HG03103 (cell line): ENCODE data around the gene DGCR2.
"Not testable (repeated sequence)": the region's sequence is repeated elsewhere in the genome, so short reads cannot be mapped to it uniquely, and the experiment has no call there.

ENCODE experiments used
- ATAC-seq: cut with Tn5 transposase; IDR thresholded peaks from one replicate; pipeline ENCODE4 v1.9.1; 2021; ENCODE audit warnings: low read depth; ENCODE audit not compliant: unreplicated experiment

Gene DGCR2

DNA sequence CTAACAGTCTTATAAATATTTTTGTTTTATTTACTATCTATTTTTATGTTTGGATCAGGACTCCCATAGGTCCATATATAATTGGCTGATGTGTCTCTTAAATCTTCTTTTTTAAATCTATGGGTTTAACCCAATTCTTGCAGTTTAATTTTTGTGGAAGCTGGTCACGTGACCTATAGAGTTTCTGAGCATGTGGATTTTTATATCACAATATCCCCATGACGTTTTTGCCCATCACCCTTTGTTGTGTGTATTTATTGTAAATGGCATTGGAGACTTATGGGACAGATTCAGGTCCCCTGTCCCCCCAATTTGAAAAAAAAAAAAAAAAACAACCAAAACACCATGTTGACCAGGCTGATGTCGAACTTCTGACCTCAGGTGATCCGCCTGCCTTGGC, 107.3 kb downstream of the DGCR2 start:
- no peak for ATAC-seq

DNA sequence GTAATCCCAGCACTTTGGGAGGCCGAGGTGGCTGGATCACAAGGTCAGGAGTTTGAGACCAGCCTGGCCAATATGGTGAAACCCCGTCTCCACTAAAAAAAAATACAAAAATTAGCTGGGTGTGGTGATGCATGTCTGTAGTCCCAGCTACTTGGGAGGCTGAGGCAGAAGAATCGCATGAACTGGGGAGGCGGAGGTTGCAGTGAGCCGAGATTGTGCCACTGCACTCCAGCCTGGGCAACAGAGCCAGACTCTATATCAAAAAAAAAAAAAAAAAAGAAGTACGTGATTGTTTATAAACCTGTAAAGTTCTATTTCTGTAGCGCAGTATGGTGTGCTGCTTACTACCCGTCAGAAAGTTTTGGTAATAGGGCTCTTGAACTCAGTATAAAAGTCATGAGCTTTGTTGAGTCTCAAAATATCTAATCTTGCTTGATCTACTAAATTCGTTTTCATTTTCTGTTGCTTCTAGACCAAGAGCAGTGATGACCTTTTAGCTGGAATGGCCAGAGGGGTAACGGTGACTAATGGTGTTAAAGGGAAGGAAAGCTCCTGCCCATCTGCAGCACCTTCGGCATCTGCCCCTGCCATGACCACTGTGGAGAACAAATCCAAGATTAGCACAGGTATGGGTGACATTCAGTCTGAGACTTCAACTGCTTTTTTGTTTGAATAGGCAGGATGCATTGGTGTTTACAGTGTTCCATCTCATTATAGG, 108.2 kb downstream of the DGCR2 start:
- ATAC-seq = not testable (repeated sequence)

DNA sequence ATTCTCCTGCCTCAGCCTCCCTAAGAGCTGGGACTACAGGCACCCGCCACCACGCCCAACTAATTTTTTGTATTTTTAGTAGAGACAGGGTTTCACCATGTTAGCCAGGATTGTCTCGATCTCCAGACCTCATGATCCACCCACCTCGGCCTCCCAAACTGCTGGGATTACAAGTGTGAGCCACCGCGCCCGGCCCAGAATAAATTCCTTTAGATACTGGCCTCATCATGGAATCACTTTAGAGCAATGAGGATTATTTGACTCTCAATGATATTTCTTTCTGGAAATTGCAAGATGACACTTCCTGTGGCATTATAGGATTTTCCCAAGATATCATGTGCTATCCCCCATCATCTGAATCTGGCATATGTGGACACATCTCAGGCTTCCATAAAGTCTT, 108.8 kb downstream of the DGCR2 start:
- not testable (repeated sequence) for ATAC-seq

DNA sequence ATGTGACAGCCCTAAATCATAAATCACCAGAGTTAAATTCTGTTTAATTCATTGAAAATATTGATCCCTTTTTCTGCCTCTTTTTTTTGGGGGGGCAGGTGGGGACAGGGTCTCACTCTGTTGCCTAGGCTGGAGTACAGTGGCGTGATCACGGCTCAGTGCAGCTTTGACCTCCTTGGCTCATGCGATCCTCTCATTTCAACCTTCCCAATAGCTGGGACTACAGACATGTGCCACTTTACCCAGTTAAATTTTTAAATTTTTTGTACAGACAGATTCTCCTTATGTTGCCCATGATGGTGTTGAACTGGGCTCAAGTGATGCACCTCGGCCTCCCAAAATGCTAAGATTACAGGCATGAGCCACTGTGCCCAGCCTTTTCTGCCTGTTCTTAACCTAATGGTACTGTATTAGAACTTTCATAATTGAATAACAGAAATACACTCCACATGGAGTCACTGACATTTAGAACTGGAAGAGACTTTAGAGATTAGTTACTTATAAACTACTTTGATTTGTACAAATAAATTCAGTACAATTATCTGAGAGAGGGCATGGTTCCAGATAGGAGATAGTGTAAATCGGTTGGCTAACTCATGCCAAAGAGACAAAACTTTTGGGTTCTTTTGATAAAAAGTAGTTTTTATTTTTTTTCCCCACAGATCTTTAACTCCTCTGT, 109.8 kb downstream of the DGCR2 start:
- no peak for ATAC-seq

DNA sequence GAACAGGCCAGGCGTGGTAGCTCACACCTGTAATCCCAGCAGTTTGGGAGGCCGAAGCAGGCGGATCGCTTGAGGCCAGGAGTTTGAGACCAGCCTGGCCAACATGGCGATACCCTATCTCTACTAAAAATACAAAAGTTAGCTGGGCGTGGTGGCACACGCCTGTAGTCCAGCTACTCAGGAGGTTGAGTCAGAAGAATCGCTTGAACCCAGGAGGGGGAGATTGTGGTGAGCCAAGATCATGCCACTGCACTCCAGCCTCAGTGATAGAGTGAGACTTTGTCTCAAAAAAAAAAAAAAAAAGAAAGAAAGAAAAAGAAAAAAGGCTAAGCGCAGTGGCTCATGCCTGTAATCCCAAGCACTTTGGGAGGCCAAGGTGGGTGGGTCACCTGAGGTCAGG, 110.6 kb downstream of the DGCR2 start:
- ATAC-seq = not testable (repeated sequence)

DNA sequence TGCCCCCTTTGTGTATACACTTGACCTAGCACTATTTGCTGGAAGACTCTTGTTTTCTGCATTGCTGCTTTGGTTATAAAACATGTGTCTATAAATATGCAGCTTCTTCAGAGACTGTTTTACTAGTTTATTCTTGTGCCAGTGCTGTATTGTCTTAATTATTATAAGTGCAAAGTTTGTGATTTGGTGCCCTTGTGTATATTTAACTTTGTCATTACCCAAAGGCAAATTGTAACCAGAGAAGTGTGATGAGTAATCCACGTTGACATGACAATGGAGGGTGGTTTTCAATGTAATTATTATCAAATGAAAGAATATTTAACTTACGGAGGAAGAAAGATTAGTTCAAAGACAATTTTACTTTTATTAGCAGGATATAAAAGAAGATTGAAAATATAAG, 111.1 kb downstream of the DGCR2 start:
- ATAC-seq = no peak

DNA sequence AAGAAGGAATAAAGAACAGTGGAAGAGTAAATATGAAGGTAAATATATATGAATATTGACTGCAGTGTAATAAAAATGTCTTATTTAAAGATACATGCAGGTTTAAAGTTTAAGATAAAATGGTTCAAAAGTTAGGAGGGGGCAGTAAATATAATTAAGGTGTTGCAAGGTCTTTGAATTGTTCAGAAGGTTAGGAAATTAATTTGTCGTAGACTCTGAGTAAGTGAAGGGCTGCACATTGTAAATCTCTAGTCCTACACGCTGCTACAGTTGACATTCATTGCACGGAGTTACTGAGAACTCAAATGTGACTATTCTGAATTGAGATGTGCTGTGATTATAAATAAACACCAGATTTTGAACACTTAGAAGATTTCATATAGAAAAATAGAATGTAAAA, 116.3 kb downstream of the DGCR2 start:
- ATAC-seq = no peak

DNA sequence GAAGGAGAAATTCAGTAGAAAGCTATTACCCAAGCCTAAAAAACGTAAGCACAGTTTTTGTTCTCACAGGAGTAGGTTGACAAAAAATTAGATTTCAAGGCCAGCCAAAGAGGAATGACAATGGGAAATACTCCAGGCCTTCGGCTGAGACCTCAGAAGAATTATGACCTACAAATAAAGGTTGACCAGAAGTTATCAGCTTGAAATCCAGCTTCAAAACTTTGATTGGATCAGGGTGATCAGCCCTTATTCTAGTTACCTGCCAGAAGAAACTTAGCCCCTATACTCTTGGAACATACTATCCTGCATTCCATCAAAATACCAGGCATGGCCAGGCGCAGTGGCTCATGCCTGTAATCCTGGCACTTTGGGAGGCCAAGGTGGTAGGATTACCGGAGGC, 117.7 kb downstream of the DGCR2 start:
- no peak for ATAC-seq

DNA sequence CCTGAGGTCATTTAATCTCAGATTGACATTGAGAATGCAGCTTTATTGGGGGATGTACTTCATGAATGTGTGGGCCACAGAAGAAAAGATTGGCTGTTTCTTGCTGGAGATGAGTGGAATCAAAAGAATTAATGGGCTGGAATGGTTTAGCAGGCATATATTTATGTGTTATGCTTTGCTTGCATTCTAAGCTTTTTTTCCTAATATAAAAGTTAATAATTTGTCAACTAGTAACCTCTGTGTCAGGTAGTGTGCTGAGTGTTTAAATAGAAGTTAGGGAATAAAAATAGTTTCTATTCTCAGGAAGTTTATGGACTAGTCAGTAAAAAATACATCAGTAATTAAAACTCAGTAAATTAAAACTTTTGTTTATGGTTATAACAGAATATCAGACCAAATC, 118.7 kb downstream of the DGCR2 start:
- no peak for ATAC-seq

DNA sequence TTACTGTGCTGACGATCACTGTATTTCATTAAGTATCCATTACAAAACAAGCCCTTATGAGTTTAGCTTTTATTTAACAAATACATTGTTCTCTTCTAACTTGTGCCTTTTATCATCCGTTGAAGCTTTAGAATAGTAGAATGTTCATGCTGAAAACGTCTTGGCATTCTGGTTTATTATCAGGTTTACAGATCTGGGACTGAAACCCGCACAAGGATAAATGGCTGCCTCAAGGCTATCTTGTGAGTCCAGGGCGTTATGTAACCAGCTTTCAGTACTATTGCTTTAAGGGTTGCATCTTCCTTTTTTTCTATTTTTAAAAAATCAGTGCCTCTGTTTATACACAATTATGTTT, 119.6 kb downstream of the DGCR2 start:
- no peak for ATAC-seq

DNA sequence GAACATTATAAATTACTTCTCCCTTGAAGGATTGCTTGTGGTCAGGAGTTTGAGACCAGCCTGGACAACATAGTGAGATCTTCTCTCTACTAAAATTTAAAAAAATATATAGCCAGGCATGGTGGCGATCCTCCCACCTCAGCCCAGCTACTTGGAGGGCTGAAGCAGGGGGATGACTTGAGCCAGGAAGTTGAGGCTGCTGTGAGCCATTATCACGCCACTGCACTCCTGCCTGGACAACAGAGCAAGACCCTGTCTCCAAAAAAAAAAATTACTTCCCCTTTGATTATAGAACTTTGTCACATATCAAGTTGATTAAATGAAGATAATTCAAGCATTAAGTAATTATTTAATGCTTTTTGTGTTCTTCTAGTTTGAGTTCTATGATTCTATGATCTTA, 121.0 kb downstream of the DGCR2 start:
- ATAC-seq = no peak

DNA sequence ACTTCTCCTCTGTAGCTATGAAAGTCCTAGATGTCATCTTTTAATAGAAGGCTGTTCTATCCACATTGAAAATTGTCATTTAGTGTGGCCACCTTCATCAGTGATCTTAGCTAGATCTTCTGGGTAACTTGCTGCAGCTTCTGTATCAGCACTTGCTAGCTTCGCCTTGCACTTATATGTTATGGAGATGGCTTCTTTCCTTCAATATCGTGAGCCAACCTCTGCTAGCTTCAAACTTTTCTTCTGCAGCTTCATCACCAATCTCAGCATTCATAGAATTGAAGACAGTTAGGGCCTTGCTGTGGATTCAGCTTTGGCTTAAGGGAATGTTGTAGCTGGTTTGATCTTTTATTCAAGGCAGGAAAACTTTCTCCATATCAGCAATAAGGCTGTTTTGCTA, 122.1 kb downstream of the DGCR2 start:
- not testable (repeated sequence) for ATAC-seq

DNA sequence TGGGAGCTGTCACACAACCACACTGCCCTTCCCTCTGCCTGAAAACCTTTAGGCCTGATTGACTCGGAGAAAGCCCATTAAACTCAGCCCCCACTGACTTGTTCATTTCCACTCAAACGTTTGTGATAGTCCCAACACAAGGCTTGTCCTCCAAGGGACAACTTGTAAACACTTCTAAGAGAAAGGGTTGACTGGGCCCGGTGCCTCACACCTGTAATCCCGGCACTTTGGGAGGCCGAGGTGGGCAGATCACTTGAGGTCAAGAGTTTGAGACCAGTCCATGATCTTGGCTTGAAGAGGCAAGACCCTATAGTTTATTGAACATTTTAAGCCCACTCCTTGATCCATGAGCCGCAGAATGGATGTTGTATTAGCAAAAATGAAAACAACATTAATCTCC, 122.8 kb downstream of the DGCR2 start:
- ATAC-seq = no peak

DNA sequence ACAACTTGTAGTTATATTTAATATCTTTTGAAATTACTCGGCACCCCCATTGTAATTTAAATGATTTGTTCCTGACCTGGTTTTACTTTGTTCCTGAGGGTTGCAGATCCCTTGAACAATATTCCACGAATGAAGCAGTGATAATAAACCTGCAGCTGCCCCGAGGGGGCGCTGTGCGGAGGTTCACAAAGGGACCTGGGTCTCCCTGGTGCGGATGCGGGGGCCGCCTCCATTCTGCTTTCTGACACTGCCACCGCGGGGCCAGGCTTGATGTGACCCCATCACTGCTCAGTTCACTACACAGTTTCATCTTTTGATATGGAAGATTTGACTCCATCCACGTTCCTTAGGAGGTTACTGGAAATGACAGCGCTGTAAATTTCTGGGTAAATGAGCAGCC, 123.2 kb downstream of the DGCR2 start:
- no peak for ATAC-seq

DNA sequence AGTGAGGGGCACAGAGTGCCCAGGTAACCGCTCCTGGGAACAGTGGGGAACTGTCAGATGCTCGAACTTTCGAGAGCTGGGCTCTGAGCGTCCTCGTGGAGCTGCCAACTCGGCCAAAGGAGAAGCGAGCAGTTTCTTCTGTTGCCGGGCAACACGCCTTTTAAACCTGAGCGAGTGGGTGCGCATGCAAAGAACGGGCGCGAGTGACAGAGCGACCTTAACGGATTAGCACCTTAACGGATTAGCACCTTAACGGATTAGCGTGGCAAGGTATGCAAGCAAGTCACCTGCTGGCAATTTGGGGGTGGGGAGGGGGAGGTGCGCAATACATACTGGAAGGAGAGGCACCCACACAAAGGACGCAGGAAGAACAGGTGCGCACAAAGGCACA, 124.3 kb downstream of the DGCR2 start:
- no peak for ATAC-seq

DNA sequence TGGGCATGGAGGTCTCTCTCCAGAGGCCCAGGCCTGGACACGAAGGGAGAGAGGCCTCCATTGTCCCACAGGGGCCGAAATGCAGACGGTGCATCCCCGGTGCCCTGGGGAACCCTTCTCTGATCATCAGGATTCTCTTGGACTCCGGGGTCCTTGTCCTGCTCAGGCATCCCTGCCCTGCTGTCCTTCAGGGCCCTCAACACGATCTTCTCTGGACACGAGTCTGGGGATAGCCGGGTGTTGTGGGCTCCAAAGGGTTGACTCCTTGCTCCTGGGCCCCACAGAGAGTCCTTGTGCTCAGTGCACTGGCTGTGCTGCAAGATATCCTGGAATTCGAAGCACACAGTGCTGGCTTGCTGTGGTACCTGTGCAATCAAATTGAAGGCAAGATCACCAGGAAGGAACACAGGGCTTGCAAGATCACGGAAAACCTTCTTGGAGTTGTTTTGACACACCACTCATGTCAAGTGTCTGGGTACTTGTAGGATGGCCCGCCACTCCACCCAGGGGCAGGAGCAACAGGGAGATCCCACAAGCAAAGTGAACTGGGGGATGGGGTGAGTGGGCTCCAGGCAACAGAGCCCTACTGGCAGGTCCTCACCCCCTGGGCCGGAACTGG, 124.8 kb downstream of the DGCR2 start:
- ATAC-seq = no peak

DNA sequence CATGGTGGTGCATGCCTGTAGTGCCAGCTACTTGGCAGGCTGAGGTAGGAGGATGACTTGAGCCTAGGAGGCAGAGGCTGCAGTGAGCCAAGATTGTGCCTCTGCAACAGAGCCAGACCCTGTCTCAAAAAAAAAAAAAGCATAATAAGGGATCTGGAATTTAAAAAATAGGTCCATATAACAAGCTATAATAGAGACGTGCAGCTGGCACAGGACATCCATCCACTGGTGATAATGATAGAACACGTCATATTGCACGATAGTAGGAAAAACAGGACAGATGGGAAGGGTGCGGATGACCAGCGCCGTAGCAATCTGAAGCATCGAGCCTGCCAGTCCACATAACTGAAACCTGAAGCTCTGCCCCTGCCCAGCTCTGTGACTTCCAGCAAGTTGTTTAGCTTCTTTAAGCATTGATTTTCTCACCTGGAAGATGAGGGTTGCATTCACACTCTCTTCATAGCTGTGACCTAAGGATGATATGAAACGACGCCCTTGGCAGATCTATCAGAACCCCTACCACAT, 125.8 kb downstream of the DGCR2 start:
- no peak for ATAC-seq

DNA sequence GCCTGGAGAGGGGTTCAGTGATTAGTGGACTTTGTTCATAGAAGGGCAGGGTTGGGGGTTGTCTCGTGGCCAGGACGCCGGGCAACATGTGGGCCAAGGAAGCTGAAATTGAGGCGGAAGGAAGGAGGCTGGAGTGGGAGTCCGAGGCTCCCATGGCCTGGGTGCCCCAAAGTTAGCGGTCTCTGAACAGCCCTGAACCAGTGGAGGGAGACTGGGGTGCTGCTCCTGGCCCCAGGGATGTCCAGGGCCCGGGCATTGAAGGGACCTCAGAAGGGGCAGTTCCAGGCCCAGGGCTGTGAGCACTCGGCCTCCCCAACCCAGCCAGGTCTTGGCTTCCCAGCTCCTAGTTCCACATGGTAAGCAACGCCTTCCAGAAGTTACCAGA, 126.9 kb downstream of the DGCR2 start:
- ATAC-seq = no peak

DNA sequence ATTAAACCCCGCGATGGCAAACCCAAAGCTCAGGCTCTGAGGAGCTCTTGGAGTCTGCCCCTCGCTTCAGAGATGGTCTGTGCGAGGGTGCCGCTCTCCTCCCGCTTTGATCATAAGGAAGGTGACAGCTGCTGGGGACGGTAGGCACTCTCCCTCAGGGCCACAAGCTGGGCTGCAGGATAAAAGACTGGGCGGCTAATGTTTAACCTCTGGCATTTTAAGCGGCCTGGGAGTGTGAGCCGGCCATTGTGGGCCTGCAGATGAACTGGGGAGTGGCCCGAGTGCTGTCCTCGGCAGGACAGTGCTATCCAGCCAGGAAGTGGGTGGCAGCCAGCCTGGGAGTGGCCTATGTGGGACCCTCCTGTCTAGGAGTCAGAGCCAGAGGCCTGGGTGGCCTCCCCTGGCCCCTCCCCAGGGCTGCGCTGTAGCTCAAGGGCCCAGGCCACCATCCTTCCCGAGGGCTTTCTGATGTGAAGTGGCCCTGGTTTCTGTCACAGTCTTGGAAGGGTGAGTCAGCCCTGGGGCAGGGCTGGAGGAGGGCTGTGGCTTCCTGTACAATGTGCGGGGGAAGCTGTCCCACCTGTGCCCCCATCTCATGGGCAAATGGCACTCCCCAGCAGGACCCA, 127.4 kb downstream of the DGCR2 start:
- no peak for ATAC-seq

DNA sequence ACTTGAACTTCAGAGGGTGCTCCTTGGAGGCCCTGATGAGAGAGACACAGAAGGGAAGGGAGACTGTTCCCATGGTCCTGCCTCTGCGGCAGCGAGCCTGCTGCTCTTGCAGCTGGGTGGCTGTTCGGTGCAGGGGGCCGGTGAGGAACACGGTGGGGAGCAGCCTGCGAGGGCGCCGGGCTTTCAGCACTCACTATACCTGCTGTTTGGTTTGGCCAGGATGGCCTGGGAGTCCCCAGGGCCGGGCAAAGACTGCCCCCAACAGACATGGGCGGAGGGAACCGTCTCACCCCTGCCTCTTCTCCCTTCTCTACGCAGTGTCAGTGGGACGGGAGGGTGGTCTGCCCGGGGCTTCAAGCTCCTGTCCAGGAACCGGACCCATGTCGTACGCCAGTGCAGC, 128.2 kb downstream of the DGCR2 start:
- no peak for ATAC-seq

DNA sequence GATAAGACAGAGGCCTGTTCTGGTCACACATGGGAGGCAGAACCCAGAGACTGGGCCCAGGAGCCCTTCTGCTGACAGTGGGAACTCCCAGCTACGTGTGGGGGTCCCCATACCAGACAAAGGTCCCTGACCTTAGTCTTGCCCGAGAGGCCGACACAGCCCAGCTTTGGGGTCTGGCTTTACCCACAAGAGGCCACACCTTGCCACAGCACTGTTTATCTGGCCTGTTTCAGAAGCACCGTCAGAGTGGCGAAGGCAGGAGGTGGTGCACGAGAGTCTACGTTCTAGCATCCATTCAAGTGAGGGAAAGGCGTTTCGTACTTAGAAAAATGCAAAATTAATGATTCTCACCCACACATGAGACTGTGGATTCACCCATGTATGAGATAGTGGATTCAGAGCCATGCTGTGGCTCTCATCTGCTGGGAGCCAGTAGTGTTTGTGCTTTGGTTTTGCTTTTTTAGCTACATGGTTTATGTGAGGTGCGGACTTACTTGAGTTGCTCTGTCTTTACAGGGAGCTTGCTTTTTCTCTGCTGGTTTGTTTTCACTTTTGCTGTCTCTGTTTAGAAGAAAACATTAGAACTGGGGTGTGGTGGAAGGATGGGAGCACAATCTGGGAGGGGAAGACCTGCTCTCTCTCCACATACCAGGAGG, 129.5 kb downstream of the DGCR2 start:
- no peak for ATAC-seq
